Neural progenitor cell (in vitro differentiated cells): ENCODE results near the gene RFX1. TPM values are rescaled to one million over a fixed set of nuclear protein-coding genes. Genes with fewer than 3 reads are reported as not detected.

ENCODE experiments used
- DNase-seq: peaks from one replicate; pipeline ENCODE4 v3.0.0-alpha.2; 2016; ENCODE audit warnings: low spot score
- H2AFZ ChIP-seq: fragments of 200-600 bp; sonication (generic); replicated peaks from 2 replicates; pipeline ENCODE4 v1.6.1; 2016; ENCODE audit warnings: antibody characterized with exemption
- H3F3A ChIP-seq: fragments of 200-600 bp; sonication (generic); 2 replicates; pipeline ENCODE4 v1.6.1; 2016; ENCODE audit warnings: antibody characterized with exemption, low read depth
- H3K27ac ChIP-seq: fragments of 200-600 bp; sonication (generic); 2 replicates; pipeline ENCODE4 v1.5.1; 2016; ENCODE audit warnings: mild to moderate bottlenecking
- H3K27me3 ChIP-seq: fragments of 200-600 bp; sonication (generic); 2 replicates; pipeline ENCODE4 v1.6.1; 2016; ENCODE audit warnings: mild to moderate bottlenecking, moderate library complexity
- H3K36me3 ChIP-seq: fragments of 200-600 bp; sonication (generic); 2 replicates; pipeline ENCODE4 v1.5.1; 2016
- H3K4me1 ChIP-seq: fragments of 200-600 bp; sonication (generic); 2 replicates; pipeline ENCODE4 v1.6.1; 2016; ENCODE audit warnings: mixed run types
- H3K4me2 ChIP-seq: fragments of 200-600 bp; sonication (generic); 2 replicates; pipeline ENCODE4 v1.6.1; 2016
- H3K4me3 ChIP-seq: fragments of 200-600 bp; sonication (generic); 2 replicates; pipeline ENCODE4 v1.5.1; 2016
- H3K79me2 ChIP-seq: fragments of 200-600 bp; sonication (generic); 2 replicates; pipeline ENCODE4 v1.6.1; 2016; ENCODE audit warnings: low read depth
- H3K9ac ChIP-seq: fragments of 200-600 bp; sonication (generic); 2 replicates; pipeline ENCODE4 v1.6.1; 2016
- H3K9me3 ChIP-seq: fragments of 200-600 bp; sonication (generic); 2 replicates; pipeline ENCODE4 v1.5.1; 2016; ENCODE audit warnings: low read depth
- H4K20me1 ChIP-seq: fragments of 200-600 bp; sonication (generic); 2 replicates; pipeline ENCODE4 v1.6.1; 2016; ENCODE audit warnings: low read depth
- H3K27ac Mint-ChIP-seq: 3 replicates; pipeline ENCODE4 v1.8.0; 2021; ENCODE audit warnings: mixed read lengths
- H3K27me3 Mint-ChIP-seq: 2 replicates; pipeline ENCODE4 v1.8.0; 2022; ENCODE audit warnings: low read depth, mild to moderate bottlenecking, inconsistent platforms, moderate library complexity, mixed read lengths; ENCODE audit not compliant: insufficient read depth
- H3K36me3 Mint-ChIP-seq: 3 replicates; pipeline ENCODE4 v1.8.0; 2021; ENCODE audit warnings: mixed read lengths
- H3K4me1 Mint-ChIP-seq: 3 replicates; pipeline ENCODE4 v1.8.0; 2021; ENCODE audit warnings: mixed read lengths
- H3K4me3 Mint-ChIP-seq: 3 replicates; pipeline ENCODE4 v1.8.0; 2021; ENCODE audit warnings: mild to moderate bottlenecking, moderate library complexity, mixed read lengths
- H3K9me3 Mint-ChIP-seq: 3 replicates; pipeline ENCODE4 v1.8.0; 2020; ENCODE audit warnings: mixed read lengths
- CTCF ChIP-seq: fragments of 200-600 bp; sonication (generic); IDR thresholded peaks from 2 replicates; pipeline ENCODE4 v1.5.1; 2017; ENCODE audit warnings: antibody characterized with exemption, mild to moderate bottlenecking
- EZH2 ChIP-seq: fragments of 200-600 bp; sonication (generic); IDR thresholded peaks from 2 replicates; pipeline ENCODE4 v1.6.1; 2017; ENCODE audit warnings: antibody characterized with exemption, mild to moderate bottlenecking, moderate library complexity
- EZH2phosphoT487 ChIP-seq: fragments of 200-600 bp; sonication (generic); IDR thresholded peaks from 2 replicates; pipeline ENCODE4 v1.6.1; 2017; ENCODE audit warnings: antibody characterized with exemption
- total RNA-seq: library from RNA; depleted of rRNA; stranded (reverse); fragments of >200 nt; gene quantifications from 2 replicates; pipeline ENCODE4 v1.2.3, GENCODE V29; 2015; ENCODE audit warnings: low replicate concordance

Gene RFX1
- total RNA-seq, 1 donor from 2014 or later = 1.0 TPM

GRCh38 chr19:13982773-13983172 is 23.3 kb downstream of the RFX1 start:
- no peak for TF ChIP-seq EZH2phosphoT487
- H3K4me1 Mint-ChIP-seq = peaks cover 23% of the 10 kb centered on the region
- peaks cover 2% of the 10 kb centered on the region for H3K36me3 Mint-ChIP-seq
- Histone ChIP-seq H3K79me2 (no peaks in the 10 kb centered on the region), H3K4me3 (no peak overlapping the region), H3K36me3 (no peaks in the 10 kb centered on the region), H3K27ac (no peak overlapping the region), H2AFZ (no peak overlapping the region), H4K20me1 (peaks cover 7% of the 10 kb centered on the region), H3K4me1 (peaks cover 28% of the 10 kb centered on the region), H3F3A (peaks cover 10% of the 10 kb centered on the region), H3K9ac (no peak overlapping the region), H3K27me3 (peaks cover 6% of the 10 kb centered on the region), H3K9me3 (no peaks in the 10 kb centered on the region), H3K4me2 (no peak overlapping the region)
- no peak overlapping the region for H3K27ac Mint-ChIP-seq
- no peaks in the 10 kb centered on the region for H3K9me3 Mint-ChIP-seq
- H3K27me3 Mint-ChIP-seq = peaks cover 7% of the 10 kb centered on the region
- DNase-seq = no peak
- H3K4me3 Mint-ChIP-seq = no peak overlapping the region

- no peak for TF ChIP-seq EZH2phosphoT487
- no peak for TF ChIP-seq CTCF
- no peak for TF ChIP-seq EZH2
- Histone ChIP-seq H3K4me2 (no peak overlapping the region), H4K20me1 (peaks cover 7% of the 10 kb centered on the region), H3K9ac (no peak overlapping the region), H3K4me1 (peaks cover 28% of the 10 kb centered on the region), H3K27ac (no peak overlapping the region), H3K9me3 (no peaks in the 10 kb centered on the region), H3K36me3 (no peaks in the 10 kb centered on the region), H3F3A (peaks cover 13% of the 10 kb centered on the region), H2AFZ (no peak overlapping the region), H3K27me3 (peaks cover 6% of the 10 kb centered on the region), H3K4me3 (no peak overlapping the region), H3K79me2 (no peaks in the 10 kb centered on the region)
- Mint-ChIP-seq H3K4me1 (peaks cover 22% of the 10 kb centered on the region), H3K27ac (no peak overlapping the region), H3K9me3 (no peaks in the 10 kb centered on the region), H3K36me3 (peaks cover 2% of the 10 kb centered on the region), H3K27me3 (peaks cover 7% of the 10 kb centered on the region), H3K4me3 (no peak overlapping the region)
- DNase-seq = no peak
Measured at GRCh38 chr19:13981988-13982501, 24.1 kb downstream of the RFX1 start.

- H3K4me1 Mint-ChIP-seq = peaks cover 19% of the 10 kb centered on the region
- Histone ChIP-seq H3K4me3 (no peak overlapping the region), H3K4me2 (no peak overlapping the region), H3K27me3 (peaks cover 6% of the 10 kb centered on the region), H3K4me1 (peaks cover 28% of the 10 kb centered on the region), H2AFZ (no peak overlapping the region), H3K36me3 (no peaks in the 10 kb centered on the region), H4K20me1 (peaks cover 7% of the 10 kb centered on the region), H3K9me3 (no peaks in the 10 kb centered on the region), H3K27ac (no peak overlapping the region), H3F3A (peaks cover 13% of the 10 kb centered on the region), H3K9ac (no peak overlapping the region), H3K79me2 (no peaks in the 10 kb centered on the region)
- peaks cover 2% of the 10 kb centered on the region for H3K36me3 Mint-ChIP-seq
- H3K27me3 Mint-ChIP-seq = peaks cover 8% of the 10 kb centered on the region
- H3K9me3 Mint-ChIP-seq = no peaks in the 10 kb centered on the region
- no peak for DNase-seq
- no peak overlapping the region for H3K27ac Mint-ChIP-seq
- H3K4me3 Mint-ChIP-seq = no peak overlapping the region
- TF ChIP-seq EZH2 (no peak), EZH2phosphoT487 (no peak), CTCF (no peak)
Measured at GRCh38 chr19:13981467-13981866, 24.7 kb downstream of the RFX1 start.

- H3K36me3 Mint-ChIP-seq = peaks cover 2% of the 10 kb centered on the region
- H3K4me3 Mint-ChIP-seq = no peak overlapping the region
- Histone ChIP-seq H3F3A (peaks cover 13% of the 10 kb centered on the region), H3K4me2 (no peak overlapping the region), H4K20me1 (peaks cover 6% of the 10 kb centered on the region), H3K79me2 (no peaks in the 10 kb centered on the region), H3K9ac (no peak overlapping the region), H3K4me3 (no peak overlapping the region), H3K4me1 (peaks cover 24% of the 10 kb centered on the region), H3K27ac (no peak overlapping the region), H3K27me3 (peaks cover 6% of the 10 kb centered on the region), H3K9me3 (no peaks in the 10 kb centered on the region), H3K36me3 (no peaks in the 10 kb centered on the region), H2AFZ (no peak overlapping the region)
- no peak for DNase-seq
- H3K27me3 Mint-ChIP-seq = peaks cover 10% of the 10 kb centered on the region
- no peaks in the 10 kb centered on the region for H3K9me3 Mint-ChIP-seq
- TF ChIP-seq EZH2 = no peak
- no peak for TF ChIP-seq EZH2phosphoT487
- no peak overlapping the region for H3K27ac Mint-ChIP-seq
- H3K4me1 Mint-ChIP-seq = peaks cover 19% of the 10 kb centered on the region
Measured at GRCh38 chr19:13981021-13981420, 25.1 kb downstream of the RFX1 start.
